ENCODE data around the gene MLC1.

The MLC1 gene

DNA sequence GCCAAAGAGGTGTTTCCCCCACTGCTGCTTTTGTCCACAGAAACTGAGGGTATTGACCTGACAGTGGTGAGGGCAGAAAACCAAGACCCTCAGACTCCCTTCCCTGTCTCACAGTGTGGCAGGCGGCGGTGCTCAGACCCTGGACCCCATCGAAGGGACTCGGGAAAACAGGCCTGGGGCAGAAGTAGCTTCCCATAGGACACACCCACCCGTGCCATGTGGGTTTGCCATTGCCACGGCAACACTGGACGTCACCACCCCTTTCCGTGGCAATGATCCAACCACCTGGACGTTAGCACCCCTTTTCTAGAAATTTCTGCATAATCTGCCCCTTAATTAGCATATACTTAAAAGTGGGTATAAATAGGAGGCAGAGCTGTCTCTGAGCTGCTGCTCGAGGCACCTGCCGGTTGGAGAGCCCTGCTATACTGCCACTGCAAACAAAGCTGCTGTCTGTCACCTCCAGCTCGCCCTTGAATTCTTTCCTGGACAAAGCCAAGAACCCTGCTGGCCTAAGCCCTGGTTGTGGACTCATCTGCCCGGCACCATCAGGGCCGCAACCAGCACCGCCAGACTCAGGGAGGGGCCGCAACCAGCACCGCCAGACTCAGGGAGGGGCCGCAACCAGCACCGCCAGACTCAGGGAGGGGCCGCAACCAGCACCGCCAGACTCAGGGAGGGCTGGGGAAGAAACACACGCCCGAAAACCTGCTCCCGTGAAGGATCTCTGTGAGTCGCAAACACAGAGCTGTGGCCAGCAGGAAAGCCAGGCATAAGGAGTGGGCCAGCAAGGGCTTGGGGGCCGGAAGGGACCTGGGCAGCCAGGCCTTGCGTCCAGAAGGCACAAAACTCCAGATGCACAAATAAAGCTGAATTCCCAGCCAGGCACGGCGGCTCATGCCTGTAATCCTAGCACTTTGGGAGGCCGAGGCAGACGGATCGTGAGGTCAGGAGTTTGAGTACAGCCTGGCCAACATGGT is 10.4 kb downstream of the MLC1 start:
- no peak for DNase-seq

DNA sequence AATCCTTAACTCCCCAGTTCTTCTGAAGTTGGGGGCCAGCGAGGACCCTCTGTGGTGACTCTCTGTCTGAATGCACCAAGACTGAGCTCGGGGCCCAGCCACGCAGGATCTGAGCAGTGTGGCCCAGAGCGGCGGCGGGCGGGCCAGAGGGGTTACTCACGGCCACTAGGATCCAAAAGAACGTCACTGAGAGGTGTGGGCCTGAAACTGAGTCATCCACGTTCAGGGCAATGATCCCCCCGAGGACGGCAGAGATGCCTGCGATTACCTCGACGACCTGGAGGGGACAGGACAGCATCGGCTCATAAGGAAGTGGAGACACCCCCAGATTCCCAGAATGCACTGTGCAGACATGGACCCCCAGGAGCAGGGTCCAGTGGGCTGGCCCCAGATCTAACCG is 11.2 kb downstream of the MLC1 start:
- no peak for DNase-seq

DNA sequence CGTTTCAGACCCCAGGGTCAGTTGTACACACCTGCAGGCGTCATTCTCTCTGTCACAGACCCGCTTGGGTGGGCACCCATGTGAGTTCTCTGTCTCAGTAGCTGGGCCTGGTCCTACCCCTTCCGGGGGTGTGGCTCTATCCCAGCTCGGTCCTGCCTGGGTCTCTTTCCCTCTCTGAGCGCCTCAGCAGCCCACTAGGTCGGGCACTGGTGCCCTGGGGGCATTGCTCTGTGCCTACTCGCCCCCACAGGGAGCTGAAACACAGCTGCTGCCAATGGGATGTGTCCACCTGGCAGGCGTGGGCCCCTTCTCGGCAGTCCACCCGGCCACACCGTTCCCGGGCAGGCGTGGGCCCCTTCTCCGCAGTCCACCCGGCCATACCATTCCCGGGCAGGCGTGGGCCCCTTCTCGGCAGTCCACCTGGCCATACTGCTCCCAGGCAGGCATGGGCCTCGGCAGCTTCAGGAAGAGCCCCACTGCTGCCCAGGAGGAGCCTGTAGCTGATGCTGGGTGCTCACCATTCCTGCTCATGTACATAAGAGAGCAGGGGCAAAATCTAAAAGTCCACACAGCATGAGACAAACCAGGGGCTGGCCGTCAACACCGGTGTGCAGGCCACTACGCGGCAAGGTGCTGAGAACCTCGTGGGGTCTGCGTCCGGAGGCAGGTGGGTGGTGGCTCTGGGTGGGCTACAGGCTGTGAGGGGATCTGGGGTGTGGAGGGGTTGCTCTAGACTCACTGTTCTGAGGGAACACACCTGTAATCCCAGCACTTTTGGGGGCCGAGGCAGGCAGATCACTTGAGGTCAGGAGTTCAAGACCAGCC is 12.3 kb downstream of the MLC1 start:
- no peak for DNase-seq

DNA sequence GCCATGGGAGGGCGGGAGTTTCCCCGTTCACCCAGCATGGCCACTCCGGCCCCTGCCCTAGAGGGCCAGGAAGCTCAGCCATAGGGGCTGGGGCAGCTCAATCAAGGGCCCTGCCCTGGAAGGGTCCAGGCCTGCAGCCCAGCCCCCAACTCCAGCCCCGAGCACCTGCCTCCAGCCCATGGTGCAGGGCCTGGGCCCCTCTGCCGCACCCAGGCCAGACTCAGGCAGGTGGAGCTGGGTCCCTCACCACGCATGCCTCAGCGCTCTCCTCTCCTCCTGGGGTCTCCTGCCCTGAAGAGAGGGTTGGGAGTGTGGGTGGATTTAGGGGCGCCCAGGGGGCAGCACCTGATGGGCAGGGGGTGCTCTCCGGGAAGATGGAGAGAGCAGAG is 13.1 kb downstream of the MLC1 start:
- no peak for DNase-seq

DNA sequence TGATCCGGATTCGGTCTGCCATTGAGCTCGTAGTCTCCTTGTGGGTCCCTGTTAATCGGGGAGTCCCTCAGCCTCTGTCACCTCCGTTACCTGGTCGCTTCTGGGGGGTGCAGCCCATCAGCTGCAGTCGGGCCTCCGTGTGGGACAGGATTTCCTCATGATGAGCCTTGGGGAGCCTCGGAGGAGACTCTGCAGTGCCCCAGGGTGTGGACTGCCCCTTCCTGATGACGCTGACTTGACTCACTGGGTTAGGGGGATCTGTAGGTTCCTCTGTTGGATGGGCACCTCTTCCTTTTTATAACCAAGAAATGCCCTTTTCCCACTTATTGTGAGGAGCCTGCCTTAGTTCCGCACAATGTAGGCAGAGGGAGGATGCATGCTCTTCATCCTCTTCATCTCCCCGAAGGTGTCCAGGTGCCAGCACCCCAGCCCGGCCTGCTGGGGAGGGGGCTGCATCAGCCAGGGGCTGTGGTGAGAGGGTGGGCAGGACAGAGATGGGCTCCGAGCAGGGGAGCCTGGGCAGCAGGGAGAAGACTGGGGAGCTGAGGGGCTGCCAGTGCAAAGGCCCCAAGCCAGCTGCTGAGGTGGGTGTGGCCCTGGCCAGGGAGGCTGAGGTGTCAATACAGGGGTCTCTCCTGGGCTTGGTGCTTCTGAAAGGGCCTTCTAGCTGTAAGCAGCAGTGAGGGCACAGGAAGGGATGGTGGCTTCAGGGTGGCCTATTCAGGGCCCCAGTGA is 13.6 kb downstream of the MLC1 start:
- DNase-seq: no peak

DNA sequence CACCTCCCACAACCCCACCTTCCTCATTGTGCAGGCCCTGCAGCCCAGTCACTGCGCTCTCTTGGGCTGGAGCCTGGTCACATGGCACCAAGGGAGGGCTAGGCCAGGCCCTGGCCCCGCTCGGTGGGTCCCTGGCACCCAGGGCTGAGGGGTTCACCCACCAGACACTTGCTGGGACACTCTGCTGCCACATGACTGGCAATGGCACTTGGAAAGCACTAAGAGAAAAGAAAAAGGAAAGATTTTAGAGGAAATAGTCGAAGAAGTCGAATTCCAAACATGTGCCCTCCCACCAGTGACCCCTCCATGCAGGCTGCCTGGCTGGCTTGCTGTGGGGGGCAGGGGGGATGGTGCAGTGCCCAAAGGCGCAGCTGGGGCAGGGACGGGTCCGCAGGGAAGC is 14.9 kb downstream of the MLC1 start:
- DNase-seq: no peak

DNA sequence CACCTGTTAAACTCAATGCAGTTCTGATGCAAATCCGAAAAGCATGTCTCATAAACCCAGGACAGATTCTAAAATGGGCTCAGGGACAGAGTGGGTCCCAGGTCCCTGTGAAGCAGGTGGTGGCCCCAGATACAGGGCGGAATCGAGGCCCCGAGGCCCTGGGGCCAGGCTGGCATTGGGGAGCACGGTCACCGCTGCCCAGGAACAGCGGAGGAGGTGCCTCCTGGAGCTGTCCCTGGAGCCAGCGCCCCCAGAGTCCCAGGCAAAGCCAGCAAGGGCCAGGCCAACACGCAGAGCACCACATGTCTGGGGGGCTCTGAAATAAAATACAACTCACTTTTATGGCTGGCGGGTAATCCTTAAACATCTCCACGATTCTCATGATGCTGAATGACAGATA is 17.1 kb downstream of the MLC1 start:
- no peak for DNase-seq

DNA sequence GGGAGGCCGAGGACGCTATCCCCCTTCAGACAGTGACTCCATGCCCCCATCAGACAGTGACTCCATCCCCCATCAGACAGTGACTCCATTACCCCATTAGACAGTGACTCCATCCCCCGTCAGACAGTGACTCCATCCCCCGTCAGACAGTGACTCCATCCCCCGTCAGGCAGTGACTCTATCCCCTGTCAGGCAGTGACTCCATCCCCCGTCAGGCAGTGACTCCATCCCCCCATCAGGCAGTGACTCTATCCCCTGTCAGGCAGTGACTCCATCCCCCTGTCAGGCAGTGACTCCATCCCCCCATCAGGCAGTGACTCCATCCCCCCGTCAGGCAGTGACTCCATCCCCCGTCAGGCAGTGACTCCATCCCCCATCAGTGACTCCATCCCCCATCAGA is 18.0 kb downstream of the MLC1 start:
- DNase-seq: no peak

DNA sequence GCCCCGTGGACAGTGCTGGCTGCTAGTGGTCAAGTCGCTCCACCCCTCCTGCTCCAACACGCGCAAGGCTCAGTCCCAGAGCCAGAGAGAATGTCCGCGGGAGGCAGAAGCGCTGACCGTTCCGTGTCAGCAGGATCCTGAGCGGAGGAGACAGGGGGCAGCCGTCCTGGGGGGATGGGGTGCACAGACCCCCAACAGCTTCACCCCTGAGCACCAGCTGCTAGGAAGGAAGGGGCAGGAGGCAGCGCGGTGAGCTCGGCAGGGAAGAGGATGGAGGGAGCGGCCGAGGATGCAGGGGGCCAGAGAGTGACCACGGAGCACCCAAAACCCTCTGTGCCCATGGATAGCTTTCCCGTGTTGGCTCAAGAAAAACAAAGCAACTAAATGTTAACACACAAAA is 20.8 kb downstream of the MLC1 start:
- no peak for DNase-seq

DNA sequence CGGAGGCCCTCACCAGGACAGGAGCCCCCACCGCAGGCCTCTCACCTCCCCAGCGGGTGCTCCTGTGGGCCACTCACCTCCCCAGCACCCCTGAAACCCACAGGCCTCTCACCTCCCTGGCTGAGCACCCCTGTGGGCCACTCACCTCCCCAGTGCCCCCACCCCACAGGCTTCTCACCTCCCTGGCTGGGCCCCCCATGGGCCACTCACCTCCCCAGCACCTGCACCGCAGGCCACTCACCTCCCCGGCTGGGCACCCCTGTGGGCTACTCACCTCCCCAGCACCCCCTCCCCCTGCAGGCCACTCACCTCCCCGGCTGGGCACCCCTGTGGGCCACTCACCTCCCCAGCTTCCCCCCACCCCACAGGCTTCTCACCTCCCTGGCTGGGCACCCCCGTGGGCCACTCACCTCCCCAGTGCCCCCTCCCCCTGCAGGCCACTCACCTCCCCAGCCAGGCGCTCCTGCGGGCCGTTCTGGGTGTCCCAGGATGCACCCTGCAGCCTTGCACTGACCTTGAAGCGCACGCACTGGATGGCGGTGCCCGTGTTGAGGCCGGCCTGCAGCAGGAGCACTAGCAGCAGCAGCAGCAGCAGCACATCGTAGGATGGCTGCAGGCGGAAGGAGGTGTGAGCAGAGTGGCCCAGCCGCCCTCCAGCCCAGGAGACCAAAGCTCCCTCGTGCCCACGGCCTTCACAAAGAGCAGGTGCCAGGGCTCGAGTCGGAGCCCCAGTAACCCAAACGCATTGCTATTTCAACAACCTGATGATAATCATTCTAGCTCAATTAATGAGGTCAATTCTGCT is 21.4 kb downstream of the MLC1 start:
- DNase-seq: no peak

DNA sequence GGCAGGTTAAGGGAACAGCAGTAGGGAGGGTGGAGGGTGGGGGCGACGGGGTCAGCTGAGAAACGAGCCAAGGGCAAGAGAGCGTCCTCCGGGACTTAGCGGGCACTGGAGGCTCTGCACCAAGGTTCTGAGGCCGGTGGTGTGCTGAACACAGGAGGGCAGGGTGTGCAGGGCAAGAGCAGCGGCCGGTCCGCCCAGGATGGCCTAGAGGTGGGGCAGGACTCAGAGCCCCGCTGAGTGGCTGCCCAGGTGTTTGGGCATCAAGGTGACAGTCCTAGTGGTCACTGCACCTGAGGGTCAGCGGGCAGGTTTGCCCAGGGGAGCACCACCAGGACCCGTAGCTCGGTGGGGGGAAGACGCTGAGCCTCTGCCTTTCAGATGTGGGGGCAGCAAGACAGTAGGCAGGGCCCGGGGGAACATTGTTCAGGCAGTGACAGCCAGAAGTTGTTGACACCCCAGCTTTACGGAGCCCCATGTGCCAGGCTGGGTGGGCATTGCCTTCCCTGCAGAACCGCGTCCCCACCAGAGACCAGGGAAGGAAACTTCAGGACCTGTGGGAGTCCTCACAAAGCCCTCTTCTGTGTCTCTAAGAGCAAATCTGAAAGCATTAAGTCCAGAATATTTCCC is 22.6 kb downstream of the MLC1 start:
- no peak for DNase-seq

DNA sequence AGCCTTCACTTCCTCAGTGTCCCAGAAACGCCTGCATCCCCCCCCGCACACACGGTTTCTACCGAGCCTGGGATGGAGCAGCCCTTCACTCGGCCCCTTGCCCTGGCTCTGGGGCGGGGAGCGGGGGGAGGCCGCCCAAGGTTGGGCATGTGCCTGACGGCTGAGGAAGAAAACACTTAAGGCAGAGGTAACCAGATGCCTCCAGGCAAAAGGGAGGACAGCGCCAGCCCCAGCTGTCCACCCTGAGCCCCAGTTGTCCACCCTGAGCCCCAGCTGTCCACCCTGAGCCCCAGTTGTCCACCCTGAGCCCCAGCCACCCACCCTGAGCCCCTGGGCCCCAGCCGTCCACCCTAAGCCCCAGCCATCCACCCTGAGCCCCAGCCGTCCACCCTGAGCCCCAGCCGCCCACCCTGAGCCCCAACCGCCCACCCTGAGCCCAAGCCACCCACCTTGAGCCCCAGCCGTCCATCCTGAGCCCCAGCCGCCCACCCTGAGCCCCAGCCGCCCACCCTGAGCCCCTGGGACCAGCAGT is 23.3 kb downstream of the MLC1 start:
- DNase-seq: no peak

DNA sequence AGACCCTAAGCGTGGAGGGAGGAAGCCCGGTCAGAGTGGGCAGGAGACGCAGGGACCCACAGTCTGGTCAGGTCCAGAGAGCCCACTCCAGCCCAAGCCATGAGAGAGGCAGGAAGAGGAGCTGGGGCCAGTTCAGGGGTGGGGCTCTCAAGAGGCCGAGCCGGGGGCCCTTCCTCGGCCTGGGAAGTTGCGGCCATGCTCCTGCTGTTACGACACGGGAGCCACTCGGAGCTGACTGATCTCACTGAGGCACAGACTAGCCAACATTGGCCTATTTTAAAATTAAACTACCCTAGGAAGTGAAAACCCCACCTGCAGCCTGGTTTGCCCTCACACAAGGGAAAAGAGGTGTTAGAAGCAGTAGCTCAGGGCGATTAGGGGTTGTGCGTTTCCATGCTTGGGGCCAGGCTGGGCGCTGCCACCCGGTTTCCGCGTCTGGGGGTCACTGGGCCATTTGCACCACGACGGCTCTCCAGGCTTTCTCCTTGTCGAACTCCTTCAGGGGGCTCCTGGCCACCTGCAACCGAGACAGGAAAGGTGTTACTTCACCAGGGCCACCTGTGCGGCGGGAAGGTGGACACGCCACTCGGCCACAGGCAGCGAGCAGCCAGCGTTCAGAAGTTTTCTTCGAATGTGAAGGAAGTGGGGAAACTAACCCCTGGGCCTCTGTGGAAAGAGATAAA is 23.9 kb downstream of the MLC1 start:
- DNase-seq: no peak

DNA sequence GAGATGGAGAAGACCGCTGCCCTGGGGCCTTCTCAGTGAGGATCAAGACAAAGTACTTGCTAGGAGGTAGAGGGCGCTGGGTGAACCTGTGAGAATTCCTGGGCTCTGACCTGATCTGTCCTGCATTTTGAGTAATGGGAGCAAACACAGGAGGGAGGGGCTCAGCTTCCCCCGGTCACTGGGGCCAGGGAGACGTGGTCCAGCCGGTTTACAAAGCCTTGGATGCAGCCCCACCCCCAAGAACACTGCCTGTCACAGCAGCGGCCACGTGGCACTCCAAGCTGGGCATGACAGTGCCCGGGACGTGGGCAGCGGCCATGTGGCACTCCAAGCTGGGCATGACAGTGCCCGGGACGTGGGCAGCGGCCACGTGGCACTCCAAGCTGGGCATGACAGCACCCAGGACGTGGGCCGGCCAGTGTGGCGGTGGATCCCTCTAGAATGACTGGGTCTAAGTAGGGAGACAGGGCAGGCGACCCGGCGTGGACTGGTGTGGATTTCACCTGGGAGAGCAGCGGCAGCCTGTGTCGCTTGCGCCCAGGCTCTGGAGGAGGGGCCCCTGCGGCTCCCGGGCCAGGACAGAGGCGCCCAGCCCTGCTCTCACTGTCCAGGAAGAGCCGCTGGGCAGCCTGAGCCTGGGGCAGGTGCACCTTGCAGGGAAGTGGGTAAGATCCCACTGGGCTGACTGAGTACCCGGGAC is 24.6 kb downstream of the MLC1 start:
- DNase-seq: no peak

DNA sequence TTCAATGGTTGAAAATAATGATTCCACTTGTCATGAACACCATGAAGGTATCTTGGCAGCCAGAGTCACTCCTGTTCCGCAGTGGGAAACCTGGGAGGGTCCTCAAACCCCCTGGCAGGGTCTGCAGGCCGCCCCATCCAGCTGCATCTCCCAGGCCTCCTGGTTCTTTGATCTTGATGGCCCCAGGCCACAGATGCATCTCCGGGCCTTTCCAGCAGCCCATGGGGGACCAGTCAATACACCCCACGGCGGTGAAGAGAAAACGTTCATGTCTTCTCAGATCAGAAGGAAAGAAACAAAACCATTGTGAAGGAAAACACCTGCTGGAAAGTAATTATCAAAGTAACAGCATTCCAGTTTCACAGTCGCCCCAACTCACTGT is 25.4 kb downstream of the MLC1 start:
- no peak for DNase-seq

DNA sequence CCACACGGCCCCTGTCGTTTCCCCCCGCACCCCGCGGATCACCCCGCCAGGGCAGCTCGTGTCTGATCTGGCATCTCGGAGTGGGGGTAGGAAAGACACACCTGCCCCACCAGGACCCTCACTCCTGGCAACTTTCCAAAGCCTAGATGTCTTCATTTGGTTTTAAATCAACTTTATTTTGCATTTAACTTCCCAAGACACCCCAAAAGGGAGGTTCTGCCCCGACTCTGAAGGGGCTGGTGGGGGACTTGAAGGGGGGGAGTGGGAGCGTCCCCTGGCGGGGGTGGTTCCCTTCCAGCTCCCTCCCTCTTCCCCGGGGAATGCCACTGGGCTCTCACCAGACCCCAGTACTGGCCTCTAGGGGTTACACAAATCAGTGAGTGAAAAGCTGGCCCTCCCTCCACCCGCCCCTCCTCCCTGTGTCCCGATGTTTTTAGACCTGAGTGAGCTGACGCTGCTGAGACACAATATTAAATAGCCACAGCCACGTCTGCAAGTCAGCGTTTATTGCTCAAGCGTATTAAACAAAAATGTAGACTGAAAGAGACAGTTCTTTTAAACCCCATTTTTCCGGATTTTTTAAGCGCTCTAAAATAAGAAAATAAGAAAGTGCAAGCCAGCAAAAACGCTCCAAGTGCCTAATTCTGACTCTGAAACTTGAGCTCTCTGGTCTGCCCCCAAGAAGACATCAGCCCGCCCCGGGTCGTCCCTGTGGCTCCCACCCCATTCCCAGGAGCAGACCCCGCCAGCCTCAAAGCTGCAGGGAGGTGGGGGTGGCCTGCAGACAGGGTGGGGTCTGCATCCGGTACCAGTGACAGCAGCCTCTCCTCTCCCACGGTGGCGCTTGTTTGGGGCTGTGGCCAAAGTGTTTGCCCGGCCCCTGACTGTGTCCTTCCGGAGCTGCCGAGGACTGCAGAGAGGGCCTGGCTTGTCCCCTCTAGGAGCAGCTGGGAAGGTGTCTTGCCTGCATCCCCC is 26.0 kb downstream of the MLC1 start:
- no peak for DNase-seq

DNA sequence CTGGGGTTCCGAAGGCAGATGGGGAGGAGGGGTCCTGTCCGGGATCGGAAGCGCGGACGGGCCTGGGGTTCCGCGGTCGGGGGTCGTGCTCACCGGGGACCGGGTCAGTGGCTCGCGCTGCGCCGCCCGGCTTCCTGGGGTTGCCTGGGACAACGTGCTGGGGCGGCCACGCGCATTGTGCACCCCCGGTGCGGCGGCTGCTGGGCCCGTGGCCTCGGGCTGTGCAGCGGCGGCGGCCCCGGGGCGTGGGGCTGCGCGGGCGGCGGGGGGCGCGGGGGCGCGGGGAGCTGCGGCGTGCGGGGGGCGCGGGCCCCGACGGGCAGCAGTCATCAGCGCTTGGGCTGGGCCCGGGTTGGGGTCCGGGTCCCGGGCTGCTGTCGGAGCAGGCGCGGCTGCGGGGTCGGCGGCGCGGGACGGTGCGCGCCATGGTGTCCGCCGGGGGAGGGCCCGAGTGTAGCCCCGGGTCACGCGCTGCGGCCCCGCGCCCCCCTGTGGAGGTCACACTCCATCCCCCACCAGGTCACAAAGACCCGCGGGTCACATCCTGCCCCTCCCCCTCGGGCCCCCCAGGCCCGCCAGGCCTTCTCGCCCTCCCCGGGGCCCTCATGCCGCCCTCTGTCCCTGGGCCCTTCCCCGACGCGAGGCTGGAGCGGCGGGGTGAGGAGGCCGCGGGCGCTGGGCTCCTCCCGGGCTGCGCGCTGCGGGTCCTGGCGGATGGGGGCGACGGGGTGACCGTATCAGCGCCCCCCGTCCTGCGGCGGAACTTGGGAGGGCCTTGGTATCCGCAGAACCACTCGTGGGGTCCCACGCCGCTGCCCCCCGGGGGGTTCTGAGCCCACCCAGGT is 26.9 kb downstream of the MLC1 start, which contains the start of gene TTLL8:
TTLL8 (minus strand) TSS at position 238 of the 845 bp plus-strand sequence.
- DNase-seq: no peak
